Cardiac fibroblast (primary cell): Measurements from ENCODE around the gene RUVBL1.

Experiments used
- DNase-seq, 2 donors: peaks; one replicate each; pipeline versions ENCODE4 v3.0.0 to v3.0.0-alpha.2; 2010; ENCODE audit warnings: low read depth in 2 of 2
- H3K4me3 ChIP-seq, 2 donors: replicated peaks in 1 of 2; 1 replicate in 1 of 2; 2 replicates in 1 of 2; pipeline ENCODE4 v1.5.1; 2011; ENCODE audit warnings: low read depth in 2 of 2, low read length in 2 of 2, mild to moderate bottlenecking in 2 of 2, moderate library complexity in 1 of 2
- CTCF ChIP-seq: IDR thresholded peaks from one replicate; pipeline ENCODE4 v1.5.1; 2011; ENCODE audit warnings: low read depth, mild to moderate bottlenecking, low read length, inconsistent platforms

The RUVBL1 gene

DNA sequence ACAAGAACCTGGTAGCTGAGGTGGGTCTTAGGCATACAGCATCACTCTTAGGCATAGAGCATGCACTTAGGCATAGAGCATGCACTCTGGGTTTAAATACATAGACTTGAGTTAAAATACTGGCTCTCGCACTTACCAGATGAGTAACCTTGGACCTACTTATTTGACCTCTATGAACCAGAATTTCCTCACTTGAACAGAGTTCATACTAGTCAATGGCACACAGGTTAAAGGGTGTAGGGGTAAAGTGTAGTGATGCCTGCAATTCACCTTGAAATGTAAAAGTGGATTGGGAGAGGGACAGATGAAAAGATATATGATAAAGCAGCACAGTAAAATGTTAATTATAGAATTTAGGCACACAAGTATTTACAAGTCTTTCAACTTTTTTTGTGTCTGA is 1.6 kb downstream of the RUVBL1 start:
- DNase-seq, result no peak
- no peak for TF ChIP-seq CTCF
- no peak overlapping the region for H3K4me3 ChIP-seq

GRCh38 chr3:128113817-128114794 is 9.5 kb downstream of the RUVBL1 start:
- no peak for TF ChIP-seq CTCF
- H3K4me3 ChIP-seq, result no peak overlapping the region
- no peak for DNase-seq

GRCh38 chr3:128112357-128112968 is 11.1 kb downstream of the RUVBL1 start:
- peak; percentile 88 to 94 for DNase-seq
- peak; percentile 30 for TF ChIP-seq CTCF
- no peak overlapping the region for H3K4me3 ChIP-seq

DNA sequence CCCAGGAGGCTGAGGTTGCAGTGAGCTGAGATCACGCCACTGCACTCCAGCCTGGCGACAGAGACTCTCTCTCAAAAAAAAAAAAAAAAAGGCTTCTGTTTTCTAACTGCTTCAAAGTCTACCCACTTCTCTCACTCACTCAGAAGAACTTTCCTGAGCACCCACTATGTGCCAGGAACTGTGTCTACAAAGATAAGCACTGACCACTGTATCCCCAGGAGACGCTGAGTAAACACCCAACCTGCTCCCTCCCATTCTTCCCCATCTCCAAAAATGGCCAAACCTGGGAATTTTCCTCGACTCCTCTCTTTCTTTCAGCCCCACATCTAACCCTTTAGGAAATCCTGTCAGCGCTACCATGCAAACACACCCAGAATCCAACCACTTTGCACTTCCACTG is 12.5 kb downstream of the RUVBL1 start:
- no peak overlapping the region for H3K4me3 ChIP-seq
- TF ChIP-seq CTCF, result no peak
- no peak for DNase-seq

GRCh38 chr3:128107834-128108233 is 15.8 kb downstream of the RUVBL1 start:
- no peak overlapping the region for H3K4me3 ChIP-seq
- no peak for TF ChIP-seq CTCF
- peak in 1 of 2 donors; percentile 4 for DNase-seq

DNA sequence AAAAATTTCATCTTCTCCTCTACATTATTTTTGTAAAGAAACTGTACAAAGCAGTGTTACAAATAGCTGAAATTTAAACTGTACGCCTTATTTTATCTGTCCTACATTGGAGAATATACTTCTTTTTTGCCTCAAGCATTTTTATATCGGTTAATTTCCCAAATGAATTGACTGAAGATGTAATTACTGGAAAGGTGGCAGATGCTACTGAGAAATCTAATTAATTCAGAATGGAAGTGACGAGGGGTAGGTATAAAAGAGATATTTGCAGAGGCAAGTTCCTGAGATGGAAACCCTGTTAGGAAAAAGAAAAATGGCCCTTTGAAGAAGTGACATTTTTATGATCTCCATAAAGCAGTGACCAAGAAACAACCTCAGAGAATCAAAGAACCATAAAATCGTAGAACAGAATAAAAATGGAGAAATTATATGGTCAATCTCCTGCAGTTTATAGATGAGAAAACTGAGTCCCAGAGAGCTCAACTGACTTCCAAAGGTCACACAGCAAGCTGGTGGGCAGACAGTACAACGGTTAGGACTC is 20.4 kb downstream of the RUVBL1 start:
- no peak for DNase-seq
- no peak for TF ChIP-seq CTCF
- H3K4me3 ChIP-seq, result no peak overlapping the region
